Esophagus muscularis mucosa (tissue), 4 donors: ENCODE results near the gene DCLRE1B. TPM values are rescaled to one million over a fixed set of nuclear protein-coding genes. Genes with fewer than 3 reads are reported as not detected.
A peak's percentile ranks its signal among the peaks of the same experiment; 100 is the strongest.

Source experiments
- DNase-seq: peaks from one replicate; pipeline ENCODE4 v3.0.0-alpha.2; 2017; ENCODE audit errors: extremely low spot score
- H3K27ac ChIP-seq, 4 donors: fragments of 200-600 bp; sonication (generic); replicated peaks in 1 of 4; 1 replicate in 3 of 4; 2 replicates in 1 of 4; pipeline ENCODE4 v1.5.1; 2016 to 2019; ENCODE audit warnings: mild to moderate bottlenecking in 1 of 4
- H3K27me3 ChIP-seq, 4 donors: fragments of 200-600 bp; sonication (generic); one replicate each; pipeline versions ENCODE4 v1.5.1 to v1.6.0; 2016 to 2019
- H3K36me3 ChIP-seq, 4 donors: fragments of 200-600 bp; sonication (generic); one replicate each; pipeline ENCODE4 v1.5.1; 2016 to 2019
- H3K4me1 ChIP-seq, 4 donors: fragments of 200-600 bp; sonication (generic); one replicate each; pipeline ENCODE4 v1.5.1; 2016 to 2019
- H3K4me3 ChIP-seq, 4 donors: fragments of 200-600 bp; sonication (generic); 1 replicate in 2 of 4; 2 replicates in 2 of 4; pipeline ENCODE4 v1.5.1; 2016 to 2019; ENCODE audit warnings: mild to moderate bottlenecking in 4 of 4, moderate library complexity in 1 of 4
- H3K9me3 ChIP-seq, 4 donors: fragments of 200-600 bp; sonication (generic); 1 replicate in 3 of 4; 2 replicates in 1 of 4; pipeline ENCODE4 v1.5.1; 2016 to 2019
- CTCF ChIP-seq, 3 experiments: fragments of 200-600 bp in 2 of 3; fragments of 450-650 bp in 1 of 3; sonication (generic) in 2 of 3; IDR thresholded peaks; one replicate each; pipeline ENCODE4 v1.5.1; 2017 to 2019; ENCODE audit warnings: antibody characterized with exemption in 3 of 3, mild to moderate bottlenecking in 2 of 3, moderate library complexity in 1 of 3
- EP300 ChIP-seq: sonication (generic); formaldehyde crosslinking; IDR thresholded peaks from one replicate; pipeline ENCODE4 v1.6.1; 2017; ENCODE audit warnings: antibody characterized with exemption
- POLR2A ChIP-seq: fragments of 450-650 bp; IDR thresholded peaks from one replicate; pipeline ENCODE4 v1.6.1; 2017; ENCODE audit warnings: antibody characterized with exemption, moderate library complexity, mild to moderate bottlenecking, low read depth
- POLR2AphosphoS5 ChIP-seq, 2 donors: sonication (generic); formaldehyde crosslinking; IDR thresholded peaks; one replicate each; pipeline ENCODE4 v1.6.1; 2017; ENCODE audit warnings: antibody characterized with exemption in 2 of 2
- WGBS: methylation state at CpG from one replicate; pipeline ENCODE4 v1.1.5; 2018; 5-methylcytosine and 5-hydroxymethylcytosine counted together
- intact Hi-C: fragments of 100-400 bp; cut with DNase I; formaldehyde crosslinking; loops from one replicate; pipeline ENCODE4 v1.15.1; 2023
- total RNA-seq, 4 donors: library from RNA; depleted of rRNA; stranded (reverse); fragments of >200 nt; gene quantifications; one replicate each; pipeline versions ENCODE4 v1.1.0 to v1.2.1, GENCODE V29; 2016

DCLRE1B gene
- 1 to 10 TPM; 4.2 to 8.8 (median 5.5) TPM for total RNA-seq

GRCh38 chr1:113904674-113905434 is at the start of gene DCLRE1B, which contains the start of gene AP4B1:
DCLRE1B (plus strand) TSS chr1:113905326; CDS start chr1:113905587, 261 bp downstream.
AP4B1 (minus strand) TSS chr1:113904799; CDS start chr1:113904717, 82 bp downstream.
- peak within 1 kb of the TSS; percentile 91 to 93 (median 91) for H3K27ac ChIP-seq
- H3K36me3 ChIP-seq, result peaks cover 6 to 38% (median 31%) of the 10 kb centered on the region in 4 donors
- DNase-seq, result peak; percentile 99
- TF ChIP-seq POLR2AphosphoS5 (IDR thresholded peaks at IDR 0.05), result peak; percentile 90 to 93
- TF ChIP-seq CTCF (IDR thresholded peaks at IDR 0.05), result peak; percentile 68 to 80 (median 76)
- TF ChIP-seq POLR2A, result peak; percentile 37
- no peak for TF ChIP-seq EP300
- H3K9me3 ChIP-seq, result no peaks in the 10 kb centered on the region
- H3K4me3 ChIP-seq, result peak within 1 kb of the TSS; percentile 69 to 83 (median 77)
- intact Hi-C loops, result loop anchor here (1.0 to 5.0 kb wide), 3 partner anchors 24 to 68 kb away; partner anchors contain the start of gene HIPK1
- H3K4me1 ChIP-seq, result peaks cover 25 to 41% (median 31%) of the 10 kb centered on the region in 4 donors
- H3K27me3 ChIP-seq, result no peaks in the 10 kb centered on the region
- WGBS, result under 1% methylated on average over 39 of the region's 67 CpGs

- H3K4me1 ChIP-seq, result no peaks in the 10 kb centered on the region
- 86% methylated on average over 4 of the region's 4 CpGs for WGBS
- H3K27ac ChIP-seq, result no peak overlapping the region
- H3K9me3 ChIP-seq, result no peaks in the 10 kb centered on the region
- no peak for DNase-seq
- no peaks in the 10 kb centered on the region for H3K36me3 ChIP-seq
- no peak overlapping the region for H3K4me3 ChIP-seq
- H3K27me3 ChIP-seq, result no peaks in the 10 kb centered on the region
- intact Hi-C loops, result no loop called here
- TF ChIP-seq CTCF (IDR thresholded peaks at IDR 0.05), result no peak
- no peak for TF ChIP-seq POLR2A
- no peak for TF ChIP-seq POLR2AphosphoS5 (IDR thresholded peaks at IDR 0.05)
- no peak for TF ChIP-seq EP300
These were observed 49.3 kb upstream of the DCLRE1B start for GRCh38 chr1:113855630-113856400.

- H3K27me3 ChIP-seq, result no peaks in the 10 kb centered on the region
- no peaks in the 10 kb centered on the region for H3K4me1 ChIP-seq
- WGBS, result 84% methylated on average over 2 of the region's 2 CpGs
- H3K9me3 ChIP-seq, result no peaks in the 10 kb centered on the region
- intact Hi-C loops, result no loop called here
- H3K4me3 ChIP-seq, result no peak overlapping the region
- H3K27ac ChIP-seq, result no peak overlapping the region
- TF ChIP-seq CTCF (IDR thresholded peaks at IDR 0.05), result no peak
- TF ChIP-seq POLR2AphosphoS5 (IDR thresholded peaks at IDR 0.05), result no peak
- TF ChIP-seq POLR2A, result no peak
- no peak for TF ChIP-seq EP300
- no peaks in the 10 kb centered on the region for H3K36me3 ChIP-seq
- no peak for DNase-seq
These were observed 48.7 kb upstream of the DCLRE1B start for GRCh38 chr1:113856401-113856790.

- Histone ChIP-seq H3K27me3 (no peaks in the 10 kb centered on the region), H3K4me3 (no peak overlapping the region), H3K36me3 (no peaks in the 10 kb centered on the region), H3K4me1 (no peaks in the 10 kb centered on the region), H3K27ac (no peak overlapping the region), H3K9me3 (no peaks in the 10 kb centered on the region)
- 79% methylated on average over 3 of the region's 3 CpGs for WGBS
- no peak for DNase-seq
- intact Hi-C loops, result no loop called here
- TF ChIP-seq POLR2A (no peak), CTCF (IDR thresholded peaks at IDR 0.05) (no peak), POLR2AphosphoS5 (IDR thresholded peaks at IDR 0.05) (no peak), EP300 (no peak)
These were observed 47.4 kb upstream of the DCLRE1B start for GRCh38 chr1:113857776-113858175.
